GM12864 (cell line): ENCODE results near the gene EGFR.

Experiments
- DNase-seq: peaks from one replicate; pipeline ENCODE4 v3.0.0-alpha.2; 2011; ENCODE audit warnings: low read depth
- H3K4me3 ChIP-seq: 2 replicates; pipeline ENCODE4 v1.5.1; 2011; ENCODE audit warnings: mild to moderate bottlenecking, low read depth, low read length, control low read depth
- TF ChIP-seq, protein P1 (sequence below): IDR thresholded peaks from 2 replicates; pipeline ENCODE4 v1.5.1; 2011; ENCODE audit warnings: low read depth, mild to moderate bottlenecking, moderate library complexity, low read length, control low read depth, inconsistent platforms; ENCODE audit errors: missing control alignments

EGFR gene

DNA sequence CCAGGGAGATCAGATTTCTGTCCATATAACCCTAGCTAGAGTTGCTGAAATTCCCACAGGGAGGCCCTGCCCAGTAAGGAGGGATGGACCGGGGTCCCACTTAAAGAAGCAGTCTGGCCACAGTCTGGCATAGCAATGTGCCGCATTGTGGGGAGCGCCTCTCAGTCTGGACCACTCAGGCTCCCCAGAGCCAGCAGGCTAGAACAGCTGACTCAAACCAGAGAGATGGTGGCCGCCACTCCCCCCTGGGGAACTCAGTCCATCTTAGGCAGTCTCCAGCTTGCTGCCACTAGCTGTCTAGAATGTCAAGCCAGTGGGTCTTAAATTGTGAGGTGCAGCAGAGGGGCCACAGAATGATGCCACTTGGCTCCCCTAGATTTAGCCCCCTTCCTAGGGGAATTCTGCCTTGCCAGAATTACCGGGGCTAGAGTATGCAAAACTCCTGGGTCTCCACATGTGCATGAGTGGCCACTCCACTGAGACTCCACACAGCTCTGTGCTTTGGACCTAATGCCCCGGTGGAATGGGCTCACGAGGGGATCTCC, 213.0 kb downstream of the EGFR start:
- no peak overlapping the region for H3K4me3 ChIP-seq
- no peak for DNase-seq
- TF ChIP-seq, protein P1, sequence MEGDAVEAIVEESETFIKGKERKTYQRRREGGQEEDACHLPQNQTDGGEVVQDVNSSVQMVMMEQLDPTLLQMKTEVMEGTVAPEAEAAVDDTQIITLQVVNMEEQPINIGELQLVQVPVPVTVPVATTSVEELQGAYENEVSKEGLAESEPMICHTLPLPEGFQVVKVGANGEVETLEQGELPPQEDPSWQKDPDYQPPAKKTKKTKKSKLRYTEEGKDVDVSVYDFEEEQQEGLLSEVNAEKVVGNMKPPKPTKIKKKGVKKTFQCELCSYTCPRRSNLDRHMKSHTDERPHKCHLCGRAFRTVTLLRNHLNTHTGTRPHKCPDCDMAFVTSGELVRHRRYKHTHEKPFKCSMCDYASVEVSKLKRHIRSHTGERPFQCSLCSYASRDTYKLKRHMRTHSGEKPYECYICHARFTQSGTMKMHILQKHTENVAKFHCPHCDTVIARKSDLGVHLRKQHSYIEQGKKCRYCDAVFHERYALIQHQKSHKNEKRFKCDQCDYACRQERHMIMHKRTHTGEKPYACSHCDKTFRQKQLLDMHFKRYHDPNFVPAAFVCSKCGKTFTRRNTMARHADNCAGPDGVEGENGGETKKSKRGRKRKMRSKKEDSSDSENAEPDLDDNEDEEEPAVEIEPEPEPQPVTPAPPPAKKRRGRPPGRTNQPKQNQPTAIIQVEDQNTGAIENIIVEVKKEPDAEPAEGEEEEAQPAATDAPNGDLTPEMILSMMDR, result no peak

DNA sequence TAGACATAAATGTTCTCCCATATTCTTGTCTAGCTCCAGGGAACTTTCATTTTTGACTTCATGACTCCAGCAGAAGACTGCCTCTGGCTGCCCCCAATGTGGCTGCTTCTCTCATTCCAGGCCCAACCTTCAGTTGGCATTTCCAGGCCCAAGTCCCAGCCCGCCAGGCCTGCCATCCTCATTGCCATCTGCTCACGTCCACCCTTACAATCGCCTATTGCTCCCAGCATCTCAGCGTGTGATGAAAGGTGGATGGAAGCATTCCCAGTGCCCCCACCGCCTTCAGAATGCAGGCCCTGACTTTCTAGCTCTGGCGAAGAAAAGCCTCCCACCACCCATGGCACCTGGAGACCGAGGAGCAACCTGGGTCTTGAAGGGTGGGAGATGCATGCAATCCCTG, 214.2 kb downstream of the EGFR start:
- TF ChIP-seq, protein P1, result no peak
- H3K4me3 ChIP-seq, result no peak overlapping the region
- no peak for DNase-seq

DNA sequence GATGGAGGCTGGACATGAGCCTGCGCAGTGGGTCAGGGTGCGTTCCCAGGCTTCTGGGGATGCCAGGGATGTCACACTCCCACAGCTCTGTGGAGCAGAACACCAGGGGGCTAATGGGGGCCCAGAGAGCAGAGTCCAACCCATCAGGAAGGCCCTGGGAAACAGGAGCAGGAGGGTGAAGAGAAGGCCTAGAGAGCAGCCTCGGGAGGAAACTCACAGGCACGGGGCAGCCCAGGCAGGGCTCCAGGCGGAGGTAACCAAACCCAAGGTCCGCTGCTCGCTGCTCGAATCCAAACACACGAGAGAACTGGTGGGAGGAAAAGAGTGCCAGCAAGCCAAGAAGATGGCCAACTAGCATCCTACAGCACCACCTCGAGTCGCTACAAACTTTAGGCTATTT, 215.6 kb downstream of the EGFR start:
- DNase-seq, result no peak
- no peak overlapping the region for H3K4me3 ChIP-seq
- TF ChIP-seq, protein P1, result no peak

DNA sequence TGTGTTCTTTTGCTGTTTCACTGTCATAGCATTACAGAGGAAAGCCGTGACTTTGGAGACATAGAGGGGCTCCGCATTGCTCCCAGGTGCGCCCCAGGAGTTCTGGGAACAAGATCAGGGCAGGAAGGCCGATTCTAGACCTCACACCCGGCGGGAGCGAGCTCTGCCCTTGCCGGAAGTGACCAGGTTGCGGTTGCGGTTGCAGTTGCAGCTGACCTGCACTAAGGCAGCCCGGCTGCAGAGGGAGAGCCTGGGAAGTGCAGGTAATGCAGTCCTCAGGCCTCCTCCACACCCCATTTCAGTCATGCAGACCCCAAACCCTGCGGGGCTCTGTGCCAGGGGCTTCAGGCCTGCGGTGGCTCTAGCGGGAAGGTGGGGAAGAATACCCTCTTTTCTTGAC, 216.3 kb downstream of the EGFR start:
- TF ChIP-seq, protein P1, result no peak
- DNase-seq, result no peak

DNA sequence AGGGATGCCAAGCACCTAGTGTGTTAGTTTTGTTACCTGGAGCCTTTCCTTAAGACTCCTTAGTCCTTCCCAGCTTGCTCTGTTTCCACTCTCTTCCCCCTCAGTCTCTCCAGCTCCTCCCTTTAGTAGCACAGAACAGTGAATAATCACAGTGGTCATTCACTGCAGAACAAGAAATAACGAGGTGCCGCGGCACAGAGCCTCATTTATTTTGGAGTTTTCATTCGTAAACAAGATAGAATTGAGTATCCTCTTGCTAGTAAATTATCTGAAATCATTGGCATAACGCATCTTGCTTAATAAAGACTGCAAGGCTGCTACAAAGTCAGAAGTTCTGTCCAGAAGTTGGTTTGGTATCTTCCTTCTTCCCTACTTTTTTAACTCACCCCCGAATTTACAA, 217.0 kb downstream of the EGFR start:
- TF ChIP-seq, protein P1, result no peak
- DNase-seq, result no peak
- no peak overlapping the region for H3K4me3 ChIP-seq

More for the DNA sequence above, 216.3 kb downstream of the EGFR start:
- H3K4me3 ChIP-seq, result no peak overlapping the region

DNA sequence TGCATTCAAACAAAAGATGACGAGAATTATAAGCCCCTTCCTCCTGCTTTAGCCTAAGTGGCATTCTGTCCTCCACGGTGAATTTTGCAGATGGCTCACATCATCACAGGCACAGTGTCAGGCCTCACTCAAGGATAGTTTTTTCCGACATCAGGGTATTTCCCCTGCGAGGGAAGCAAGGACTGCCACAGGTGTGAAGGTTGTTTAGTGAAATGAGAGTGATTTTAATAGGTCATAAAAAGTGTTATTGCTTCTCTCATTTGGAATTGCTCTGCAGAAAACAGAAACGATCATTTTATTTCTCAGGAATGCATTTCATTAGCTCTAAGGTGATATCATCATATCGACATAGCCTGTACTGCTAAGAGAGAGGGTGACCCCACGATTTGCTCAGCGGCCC, 217.7 kb downstream of the EGFR start:
- TF ChIP-seq, protein P1, result no peak
- no peak for DNase-seq
- no peak overlapping the region for H3K4me3 ChIP-seq

DNA sequence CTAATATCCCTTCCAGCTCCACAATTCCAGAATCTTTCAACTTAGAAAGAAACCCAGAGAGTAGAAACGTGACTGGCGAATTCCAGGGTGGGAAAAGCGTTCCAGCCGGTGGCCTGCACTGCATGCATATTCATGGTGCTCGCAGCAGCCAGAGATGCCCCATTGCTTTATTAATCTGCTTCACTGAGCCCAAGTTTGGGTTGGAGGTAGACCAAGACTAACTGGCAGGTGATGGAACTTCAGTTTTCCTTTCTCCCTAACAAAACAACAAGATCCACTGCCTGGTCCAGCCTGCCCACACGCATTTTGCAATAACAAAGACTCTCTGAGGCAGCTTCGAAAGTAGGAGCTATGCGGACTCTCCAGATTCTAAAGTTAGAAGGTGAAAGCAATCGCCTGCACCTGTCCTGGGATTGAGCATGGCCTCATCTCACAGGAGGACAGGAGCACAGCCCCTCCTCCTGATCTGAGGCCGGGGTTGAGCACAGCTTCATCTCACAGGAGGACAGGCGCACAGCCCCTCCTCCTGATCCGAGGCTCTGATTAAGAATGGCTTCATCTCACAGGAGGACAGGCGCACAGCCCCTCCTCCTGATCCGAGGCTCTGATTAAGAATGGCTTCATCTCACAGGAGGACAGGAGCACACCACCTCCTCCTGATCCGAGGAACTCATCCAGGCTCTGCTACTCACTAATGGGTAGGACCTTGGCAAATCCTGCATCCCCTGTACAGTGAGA, 218.5 kb downstream of the EGFR start:
- H3K4me3 ChIP-seq, result no peak overlapping the region
- DNase-seq, result no peak
- TF ChIP-seq, protein P1, result no peak
